ENCODE data around the gene ST6GALNAC4. TPM values are rescaled to one million over a fixed set of nuclear protein-coding genes. Genes with fewer than 3 reads are reported as not detected.

The ST6GALNAC4 gene
- total and polyA plus RNA-seq, 10 of the 15 experiments (the other 5 are each of a cell fraction or from before 2014, with no cell fraction given) = 4.2 to 63.2 (median 35.2) TPM

- no peak for TF ChIP-seq ZNF592 (IDR thresholded peaks at IDR 0.05)
- no peak for TF ChIP-seq STAT1 (conservative IDR thresholded peaks at IDR 0.05)
- TF ChIP-seq POLR2A (IDR thresholded peaks at IDR 0.05; ENCODE audit: low read depth, low read length) = peak; percentile 51; the same call in 1 of the 2 replicates
- no peak for TF ChIP-seq PAX8 (IDR thresholded peaks at IDR 0.05)
- TF ChIP-seq POU2F2 (IDR thresholded peaks at IDR 0.05; ENCODE audit: borderline replicate concordance, low read depth, low read length) = no peak
- TF ChIP-seq POLR2AphosphoS2 (IDR thresholded peaks at IDR 0.05; ENCODE audit: low read depth, low read length) = peak; percentile 49; the same call in 1 of the 2 replicates
- no peak; the same call in 1 of the 2 replicates for TF ChIP-seq PKNOX1 (IDR thresholded peaks at IDR 0.05)
- no peak for TF ChIP-seq ZNF687 (IDR thresholded peaks at IDR 0.05)
- no peak for TF ChIP-seq CBX5 (IDR thresholded peaks at IDR 0.05; ENCODE audit: low read depth)
- TF ChIP-seq CUX1 (IDR thresholded peaks at IDR 0.05; ENCODE audit: insufficient replicate concordance, low read depth, low read length) = no peak
- TF ChIP-seq ELK1 (IDR thresholded peaks at IDR 0.05; ENCODE audit: low read depth, low read length) = no peak
- TF ChIP-seq SRF (IDR thresholded peaks at IDR 0.05; ENCODE audit: low read depth in 2 of 2, low read length in 2 of 2) = no peak
- TF ChIP-seq HDAC2 (IDR thresholded peaks at IDR 0.05) = no peak
Observed at GRCh38 chr9:127930231-127931091, 13.6 kb upstream of the ST6GALNAC4 start, which contains the start of gene PIP5KL1 (continued).
